ENCODE data around the gene CNKSR3. TPM values are rescaled to one million over a fixed set of nuclear protein-coding genes. Genes with fewer than 3 reads are reported as not detected.
A peak's percentile ranks its signal among the peaks of the same experiment; 100 is the strongest.

The CNKSR3 gene
- total and polyA plus RNA-seq, 4 donors = 4.9 to 17.0 (median 8.8) TPM

- Histone ChIP-seq H3K4me1 (ENCODE audit: control insufficient read depth, insufficient read depth, low read length) (no peaks in the 10 kb centered on the region), H3K9me3 (ENCODE audit: control insufficient read depth, insufficient read depth, low read length) (no peaks in the 10 kb centered on the region), H3K4me3 (ENCODE audit: low read depth, low read length) (no peak overlapping the region), H3K27me3 (ENCODE audit: control insufficient read depth, insufficient read depth, low read length) (no peaks in the 10 kb centered on the region), H3K27ac (ENCODE audit: low read depth, low read length) (no peak overlapping the region), H3K36me3 (ENCODE audit: control insufficient read depth, insufficient read depth, low read length) (no peaks in the 10 kb centered on the region)
- 50% methylated on average over 3 of the region's 6 CpGs for WGBS (ENCODE audit: insufficient coverage)
- no peak for DNase-seq (ENCODE audit: low read depth in 4 of 6, low spot score in 6 of 6)
These were observed 22.9 kb downstream of the CNKSR3 start for GRCh38 chr6:154487367-154488247.

- Histone ChIP-seq H3K36me3 (ENCODE audit: control insufficient read depth, insufficient read depth, low read length) (no peaks in the 10 kb centered on the region), H3K27ac (ENCODE audit: low read depth, low read length) (no peak overlapping the region), H3K4me3 (ENCODE audit: low read depth, low read length) (no peak overlapping the region), H3K4me1 (ENCODE audit: control insufficient read depth, insufficient read depth, low read length) (no peaks in the 10 kb centered on the region), H3K27me3 (ENCODE audit: control insufficient read depth, insufficient read depth, low read length) (no peaks in the 10 kb centered on the region), H3K9me3 (ENCODE audit: control insufficient read depth, insufficient read depth, low read length) (no peaks in the 10 kb centered on the region)
- DNase-seq (ENCODE audit: low read depth in 4 of 6, low spot score in 6 of 6) = no peak
- no CpG with 5 or more reads among the region's 9 CpGs for WGBS (ENCODE audit: insufficient coverage)
These were observed 24.7 kb downstream of the CNKSR3 start for GRCh38 chr6:154485815-154486214.

GRCh38 chr6:154484942-154485341 is 25.5 kb downstream of the CNKSR3 start:
- H3K4me1 ChIP-seq (ENCODE audit: control insufficient read depth, insufficient read depth, low read length) = no peaks in the 10 kb centered on the region
- no peak overlapping the region for H3K4me3 ChIP-seq (ENCODE audit: low read depth, low read length)
- H3K27ac ChIP-seq (ENCODE audit: low read depth, low read length) = no peak overlapping the region
- no peak for DNase-seq (ENCODE audit: low read depth in 4 of 6, low spot score in 6 of 6)
- no peaks in the 10 kb centered on the region for H3K9me3 ChIP-seq (ENCODE audit: control insufficient read depth, insufficient read depth, low read length)
- no peaks in the 10 kb centered on the region for H3K27me3 ChIP-seq (ENCODE audit: control insufficient read depth, insufficient read depth, low read length)
- no peaks in the 10 kb centered on the region for H3K36me3 ChIP-seq (ENCODE audit: control insufficient read depth, insufficient read depth, low read length)

GRCh38 chr6:154482858-154483257 is 27.6 kb downstream of the CNKSR3 start:
- H3K36me3 ChIP-seq (ENCODE audit: control insufficient read depth, insufficient read depth, low read length) = no peaks in the 10 kb centered on the region
- H3K9me3 ChIP-seq (ENCODE audit: control insufficient read depth, insufficient read depth, low read length) = no peaks in the 10 kb centered on the region
- H3K4me1 ChIP-seq (ENCODE audit: control insufficient read depth, insufficient read depth, low read length) = peaks cover 12% of the 10 kb centered on the region
- DNase-seq (ENCODE audit: low read depth in 4 of 6, low spot score in 6 of 6) = peak in 1 of 6 donors; percentile 35
- 45% methylated on average over 4 of the region's 4 CpGs for WGBS (ENCODE audit: insufficient coverage)
- no peaks in the 10 kb centered on the region for H3K27me3 ChIP-seq (ENCODE audit: control insufficient read depth, insufficient read depth, low read length)
- H3K27ac ChIP-seq (ENCODE audit: low read depth, low read length) = peak overlapping the region; percentile 27
- H3K4me3 ChIP-seq (ENCODE audit: low read depth, low read length) = no peak overlapping the region

GRCh38 chr6:154481521-154482013 is 28.9 kb downstream of the CNKSR3 start:
- Histone ChIP-seq H3K4me3 (ENCODE audit: low read depth, low read length) (no peak overlapping the region), H3K4me1 (ENCODE audit: control insufficient read depth, insufficient read depth, low read length) (peaks cover 16% of the 10 kb centered on the region), H3K9me3 (ENCODE audit: control insufficient read depth, insufficient read depth, low read length) (no peaks in the 10 kb centered on the region), H3K36me3 (ENCODE audit: control insufficient read depth, insufficient read depth, low read length) (no peaks in the 10 kb centered on the region), H3K27me3 (ENCODE audit: control insufficient read depth, insufficient read depth, low read length) (no peaks in the 10 kb centered on the region), H3K27ac (ENCODE audit: low read depth, low read length) (no peak overlapping the region)
- no peak for DNase-seq (ENCODE audit: low read depth in 4 of 6, low spot score in 6 of 6)
- WGBS (ENCODE audit: insufficient coverage) = 56% methylated on average over 2 of the region's 3 CpGs

GRCh38 chr6:154479771-154480639 is 30.5 kb downstream of the CNKSR3 start:
- Histone ChIP-seq H3K27me3 (ENCODE audit: control insufficient read depth, insufficient read depth, low read length) (no peaks in the 10 kb centered on the region), H3K4me1 (ENCODE audit: control insufficient read depth, insufficient read depth, low read length) (peaks cover 16% of the 10 kb centered on the region), H3K9me3 (ENCODE audit: control insufficient read depth, insufficient read depth, low read length) (no peaks in the 10 kb centered on the region), H3K4me3 (ENCODE audit: low read depth, low read length) (no peak overlapping the region), H3K27ac (ENCODE audit: low read depth, low read length) (peak overlapping the region; percentile 67), H3K36me3 (ENCODE audit: control insufficient read depth, insufficient read depth, low read length) (no peaks in the 10 kb centered on the region)
- 75% methylated on average over 10 of the region's 12 CpGs for WGBS (ENCODE audit: insufficient coverage)
- DNase-seq (ENCODE audit: low read depth in 4 of 6, low spot score in 6 of 6) = no peak

- DNase-seq (ENCODE audit: low read depth in 4 of 6, low spot score in 6 of 6) = no peak
- Histone ChIP-seq H3K27ac (ENCODE audit: low read depth, low read length) (peak overlapping the region; percentile 67), H3K36me3 (ENCODE audit: control insufficient read depth, insufficient read depth, low read length) (no peaks in the 10 kb centered on the region), H3K27me3 (ENCODE audit: control insufficient read depth, insufficient read depth, low read length) (no peaks in the 10 kb centered on the region), H3K4me1 (ENCODE audit: control insufficient read depth, insufficient read depth, low read length) (peaks cover 16% of the 10 kb centered on the region), H3K4me3 (ENCODE audit: low read depth, low read length) (no peak overlapping the region), H3K9me3 (ENCODE audit: control insufficient read depth, insufficient read depth, low read length) (no peaks in the 10 kb centered on the region)
- WGBS (ENCODE audit: insufficient coverage) = 50% methylated on average over 2 of the region's 9 CpGs
These were observed 31.1 kb downstream of the CNKSR3 start for GRCh38 chr6:154479351-154479769.

GRCh38 chr6:154478701-154479060 is 31.8 kb downstream of the CNKSR3 start:
- Histone ChIP-seq H3K36me3 (ENCODE audit: control insufficient read depth, insufficient read depth, low read length) (no peaks in the 10 kb centered on the region), H3K27me3 (ENCODE audit: control insufficient read depth, insufficient read depth, low read length) (no peaks in the 10 kb centered on the region), H3K4me1 (ENCODE audit: control insufficient read depth, insufficient read depth, low read length) (peaks cover 16% of the 10 kb centered on the region), H3K9me3 (ENCODE audit: control insufficient read depth, insufficient read depth, low read length) (no peaks in the 10 kb centered on the region), H3K27ac (ENCODE audit: low read depth, low read length) (peak overlapping the region; percentile 63), H3K4me3 (ENCODE audit: low read depth, low read length) (no peak overlapping the region)
- 40% methylated on average over 1 of the region's 1 CpG for WGBS (ENCODE audit: insufficient coverage)
- DNase-seq (ENCODE audit: low read depth in 4 of 6, low spot score in 6 of 6) = peak in 2 of 6 donors; percentile 29 to 40

- H3K36me3 ChIP-seq (ENCODE audit: control insufficient read depth, insufficient read depth, low read length) = no peaks in the 10 kb centered on the region
- peaks cover 16% of the 10 kb centered on the region for H3K4me1 ChIP-seq (ENCODE audit: control insufficient read depth, insufficient read depth, low read length)
- no peaks in the 10 kb centered on the region for H3K9me3 ChIP-seq (ENCODE audit: control insufficient read depth, insufficient read depth, low read length)
- peak in 3 of 6 donors; percentile 36 to 65 (median 55) for DNase-seq (ENCODE audit: low read depth in 4 of 6, low spot score in 6 of 6)
- H3K27me3 ChIP-seq (ENCODE audit: control insufficient read depth, insufficient read depth, low read length) = no peaks in the 10 kb centered on the region
- WGBS (ENCODE audit: insufficient coverage) = 47% methylated on average over 12 of the region's 12 CpGs
- peak overlapping the region; percentile 63 for H3K27ac ChIP-seq (ENCODE audit: low read depth, low read length)
- H3K4me3 ChIP-seq (ENCODE audit: low read depth, low read length) = no peak overlapping the region
These were observed 32.3 kb downstream of the CNKSR3 start for GRCh38 chr6:154478021-154478700.

Measured in spinal cord (tissue), 10 donors.